ENCODE results near the gene DDX39A.

DNA sequence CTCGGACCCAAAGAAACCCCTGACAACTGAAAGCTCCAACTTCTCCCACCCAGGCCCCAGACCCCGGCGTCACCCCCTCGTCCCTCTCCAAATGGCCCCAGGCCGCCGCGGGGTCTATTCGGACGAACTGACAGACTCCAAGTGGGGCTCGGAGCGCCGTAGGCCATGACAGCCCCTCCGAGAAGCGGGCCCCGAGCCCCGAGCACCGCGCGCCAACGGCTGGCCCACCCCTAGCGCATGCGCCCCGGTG lies 360 bp downstream of the DDX39A start:
- TF ChIP-seq ZNF501 (CRISPR knock-in tag; IDR thresholded peaks at IDR 0.05) (no peak), ZNF343 (CRISPR knock-in tag; IDR thresholded peaks at IDR 0.05) (no peak)
